Neural progenitor cell (in vitro differentiated cells): ENCODE results near the gene FADS6. TPM values are rescaled to one million over a fixed set of nuclear protein-coding genes. Genes with fewer than 3 reads are reported as not detected.

Experiments used
- DNase-seq: peaks from one replicate; pipeline ENCODE4 v3.0.0-alpha.2; 2016; ENCODE audit warnings: low spot score
- H2AFZ ChIP-seq: fragments of 200-600 bp; sonication (generic); replicated peaks from 2 replicates; pipeline ENCODE4 v1.6.1; 2016; ENCODE audit warnings: antibody characterized with exemption
- H3F3A ChIP-seq: fragments of 200-600 bp; sonication (generic); 2 replicates; pipeline ENCODE4 v1.6.1; 2016; ENCODE audit warnings: antibody characterized with exemption, low read depth
- H3K27ac ChIP-seq: fragments of 200-600 bp; sonication (generic); 2 replicates; pipeline ENCODE4 v1.5.1; 2016; ENCODE audit warnings: mild to moderate bottlenecking
- H3K27me3 ChIP-seq: fragments of 200-600 bp; sonication (generic); 2 replicates; pipeline ENCODE4 v1.6.1; 2016; ENCODE audit warnings: mild to moderate bottlenecking, moderate library complexity
- H3K36me3 ChIP-seq: fragments of 200-600 bp; sonication (generic); 2 replicates; pipeline ENCODE4 v1.5.1; 2016
- H3K4me1 ChIP-seq: fragments of 200-600 bp; sonication (generic); 2 replicates; pipeline ENCODE4 v1.6.1; 2016; ENCODE audit warnings: mixed run types
- H3K4me2 ChIP-seq: fragments of 200-600 bp; sonication (generic); 2 replicates; pipeline ENCODE4 v1.6.1; 2016
- H3K4me3 ChIP-seq: fragments of 200-600 bp; sonication (generic); 2 replicates; pipeline ENCODE4 v1.5.1; 2016
- H3K79me2 ChIP-seq: fragments of 200-600 bp; sonication (generic); 2 replicates; pipeline ENCODE4 v1.6.1; 2016; ENCODE audit warnings: low read depth
- H3K9ac ChIP-seq: fragments of 200-600 bp; sonication (generic); 2 replicates; pipeline ENCODE4 v1.6.1; 2016
- H3K9me3 ChIP-seq: fragments of 200-600 bp; sonication (generic); 2 replicates; pipeline ENCODE4 v1.5.1; 2016; ENCODE audit warnings: low read depth
- H4K20me1 ChIP-seq: fragments of 200-600 bp; sonication (generic); 2 replicates; pipeline ENCODE4 v1.6.1; 2016; ENCODE audit warnings: low read depth
- H3K27ac Mint-ChIP-seq: 3 replicates; pipeline ENCODE4 v1.8.0; 2021; ENCODE audit warnings: mixed read lengths
- H3K27me3 Mint-ChIP-seq: 2 replicates; pipeline ENCODE4 v1.8.0; 2022; ENCODE audit warnings: low read depth, mild to moderate bottlenecking, inconsistent platforms, moderate library complexity, mixed read lengths; ENCODE audit not compliant: insufficient read depth
- H3K36me3 Mint-ChIP-seq: 3 replicates; pipeline ENCODE4 v1.8.0; 2021; ENCODE audit warnings: mixed read lengths
- H3K4me1 Mint-ChIP-seq: 3 replicates; pipeline ENCODE4 v1.8.0; 2021; ENCODE audit warnings: mixed read lengths
- H3K4me3 Mint-ChIP-seq: 3 replicates; pipeline ENCODE4 v1.8.0; 2021; ENCODE audit warnings: mild to moderate bottlenecking, moderate library complexity, mixed read lengths
- H3K9me3 Mint-ChIP-seq: 3 replicates; pipeline ENCODE4 v1.8.0; 2020; ENCODE audit warnings: mixed read lengths
- CTCF ChIP-seq: fragments of 200-600 bp; sonication (generic); IDR thresholded peaks from 2 replicates; pipeline ENCODE4 v1.5.1; 2017; ENCODE audit warnings: antibody characterized with exemption, mild to moderate bottlenecking
- EZH2 ChIP-seq: fragments of 200-600 bp; sonication (generic); IDR thresholded peaks from 2 replicates; pipeline ENCODE4 v1.6.1; 2017; ENCODE audit warnings: antibody characterized with exemption, mild to moderate bottlenecking, moderate library complexity
- EZH2phosphoT487 ChIP-seq: fragments of 200-600 bp; sonication (generic); IDR thresholded peaks from 2 replicates; pipeline ENCODE4 v1.6.1; 2017; ENCODE audit warnings: antibody characterized with exemption
- total RNA-seq: library from RNA; depleted of rRNA; stranded (reverse); fragments of >200 nt; gene quantifications from 2 replicates; pipeline ENCODE4 v1.2.3, GENCODE V29; 2015; ENCODE audit warnings: low replicate concordance

Gene FADS6
- total RNA-seq, 1 donor from 2014 or later, result 0.36 TPM

GRCh38 chr17:74923538-74924249 is 30.3 kb upstream of the FADS6 start:
- Histone ChIP-seq H3K4me3 (peak overlapping the region; percentile 49), H2AFZ (no peak overlapping the region), H3K4me1 (peaks cover 21% of the 10 kb centered on the region), H3K36me3 (no peaks in the 10 kb centered on the region), H4K20me1 (peaks cover 3% of the 10 kb centered on the region), H3K4me2 (peak overlapping the region; percentile 87), H3K27ac (no peak overlapping the region), H3F3A (no peaks in the 10 kb centered on the region), H3K9me3 (no peaks in the 10 kb centered on the region), H3K9ac (no peak overlapping the region), H3K27me3 (peaks cover 74% of the 10 kb centered on the region), H3K79me2 (no peaks in the 10 kb centered on the region)
- H3K4me3 Mint-ChIP-seq, result peak overlapping the region; percentile 55
- peak; percentile 76 for DNase-seq
- peaks cover 13% of the 10 kb centered on the region for H3K4me1 Mint-ChIP-seq
- no peak overlapping the region for H3K27ac Mint-ChIP-seq
- no peaks in the 10 kb centered on the region for H3K36me3 Mint-ChIP-seq
- H3K9me3 Mint-ChIP-seq, result no peaks in the 10 kb centered on the region
- peak; percentile 91 for TF ChIP-seq EZH2
- peak; percentile 78 for TF ChIP-seq EZH2phosphoT487
- peak; percentile 85 for TF ChIP-seq CTCF
- peaks cover 50% of the 10 kb centered on the region for H3K27me3 Mint-ChIP-seq

GRCh38 chr17:74922694-74923537 is 29.5 kb upstream of the FADS6 start, which contains the start of gene USH1G:
Gene USH1G, minus strand, starts transcription at chr17:74923255. Its CDS starts 182 bp downstream, at chr17:74923073.
- H3K27ac ChIP-seq, result no peak within 1 kb of the TSS
- no peaks in the 10 kb centered on the region for H3F3A ChIP-seq
- peak; percentile 47 for DNase-seq
- no peaks in the 10 kb centered on the region for H3K36me3 Mint-ChIP-seq
- H3K4me1 Mint-ChIP-seq, result peaks cover 13% of the 10 kb centered on the region
- H2AFZ ChIP-seq, result peak within 1 kb of the TSS; percentile 60
- peaks cover 66% of the 10 kb centered on the region for H3K27me3 ChIP-seq
- no peak for TF ChIP-seq CTCF
- no peak for TF ChIP-seq EZH2
- no peak for TF ChIP-seq EZH2phosphoT487
- peaks cover 46% of the 10 kb centered on the region for H3K27me3 Mint-ChIP-seq
- H3K9me3 ChIP-seq, result no peaks in the 10 kb centered on the region
- peaks cover 21% of the 10 kb centered on the region for H3K4me1 ChIP-seq
- peak within 1 kb of the TSS; percentile 70 for H3K4me3 Mint-ChIP-seq
- H3K36me3 ChIP-seq, result no peaks in the 10 kb centered on the region
- no peaks in the 10 kb centered on the region for H3K79me2 ChIP-seq
- no peaks in the 10 kb centered on the region for H3K9me3 Mint-ChIP-seq
- peaks cover 3% of the 10 kb centered on the region for H4K20me1 ChIP-seq
- no peak within 1 kb of the TSS for H3K27ac Mint-ChIP-seq
- H3K4me2 ChIP-seq, result peak within 1 kb of the TSS; percentile 87
- no peak within 1 kb of the TSS for H3K9ac ChIP-seq
- H3K4me3 ChIP-seq, result peak within 1 kb of the TSS; percentile 49

- Histone ChIP-seq H3K79me2 (no peaks in the 10 kb centered on the region), H3K4me1 (peaks cover 21% of the 10 kb centered on the region), H4K20me1 (peaks cover 3% of the 10 kb centered on the region), H3K9ac (no peak overlapping the region), H3K36me3 (no peaks in the 10 kb centered on the region), H3K9me3 (no peaks in the 10 kb centered on the region), H2AFZ (no peak overlapping the region), H3K4me2 (no peak overlapping the region), H3F3A (no peaks in the 10 kb centered on the region), H3K4me3 (no peak overlapping the region), H3K27me3 (peaks cover 59% of the 10 kb centered on the region), H3K27ac (no peak overlapping the region)
- H3K4me3 Mint-ChIP-seq, result peak overlapping the region; percentile 70
- no peak overlapping the region for H3K27ac Mint-ChIP-seq
- no peaks in the 10 kb centered on the region for H3K36me3 Mint-ChIP-seq
- H3K4me1 Mint-ChIP-seq, result peaks cover 13% of the 10 kb centered on the region
- no peaks in the 10 kb centered on the region for H3K9me3 Mint-ChIP-seq
- H3K27me3 Mint-ChIP-seq, result peaks cover 41% of the 10 kb centered on the region
- TF ChIP-seq CTCF (no peak), EZH2phosphoT487 (no peak), EZH2 (no peak)
- no peak for DNase-seq
Observed at GRCh38 chr17:74922172-74922571, 28.7 kb upstream of the FADS6 start.
